NCI-H774 (cell line): ENCODE measurements around the gene PELI2.

ENCODE experiments used
- DNase-seq: peaks from one replicate; lab custom pipeline; 2025; lab: John Stamatoyannopoulos, UW

PELI2 gene

DNA sequence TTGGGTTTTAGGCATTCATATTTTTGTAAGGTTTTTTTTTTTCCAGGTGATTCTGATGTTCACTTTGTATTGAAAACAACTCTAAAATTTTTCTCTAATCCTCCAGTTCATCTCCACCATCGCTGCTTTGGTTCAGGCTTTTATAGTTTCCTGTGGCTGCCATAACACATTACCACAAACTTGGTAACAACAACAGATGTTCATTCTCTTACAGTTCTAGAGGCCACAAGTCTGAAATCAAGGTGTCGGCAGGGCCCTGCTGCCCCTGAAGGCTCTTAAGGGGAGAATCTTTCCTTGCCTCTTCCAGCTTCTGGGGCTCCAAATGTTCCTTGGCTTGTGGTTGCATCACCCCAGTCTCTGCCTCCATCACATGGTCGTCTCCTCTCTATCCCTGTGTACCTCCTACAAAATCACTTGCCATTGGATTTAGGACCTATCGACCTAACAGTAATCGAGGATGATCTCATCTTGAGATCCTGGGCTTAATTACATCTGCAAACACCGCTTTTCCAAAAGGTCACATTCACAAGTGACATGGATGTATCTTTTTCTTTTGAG, 55.2 kb downstream of the PELI2 start:
- no peak for DNase-seq

DNA sequence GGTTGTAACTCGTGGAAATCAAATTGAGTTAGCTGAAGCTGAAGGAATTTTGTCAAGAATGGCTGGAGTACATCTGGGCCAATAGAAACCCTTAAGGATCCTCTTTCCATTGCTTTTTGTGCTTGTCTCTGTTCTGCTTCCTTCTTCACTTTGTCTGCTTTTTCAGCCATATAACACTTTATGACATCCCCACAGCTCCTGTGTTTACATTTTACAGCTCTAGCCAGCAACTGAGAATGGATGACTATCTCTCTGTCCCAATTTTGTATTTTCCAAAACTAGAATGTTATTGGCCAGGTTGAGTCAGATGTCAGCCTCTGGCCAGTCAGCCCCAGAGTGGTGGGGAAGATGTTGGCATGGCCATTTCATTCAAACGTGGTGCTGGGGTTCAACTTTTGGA, 57.6 kb downstream of the PELI2 start:
- DNase-seq = no peak

DNA sequence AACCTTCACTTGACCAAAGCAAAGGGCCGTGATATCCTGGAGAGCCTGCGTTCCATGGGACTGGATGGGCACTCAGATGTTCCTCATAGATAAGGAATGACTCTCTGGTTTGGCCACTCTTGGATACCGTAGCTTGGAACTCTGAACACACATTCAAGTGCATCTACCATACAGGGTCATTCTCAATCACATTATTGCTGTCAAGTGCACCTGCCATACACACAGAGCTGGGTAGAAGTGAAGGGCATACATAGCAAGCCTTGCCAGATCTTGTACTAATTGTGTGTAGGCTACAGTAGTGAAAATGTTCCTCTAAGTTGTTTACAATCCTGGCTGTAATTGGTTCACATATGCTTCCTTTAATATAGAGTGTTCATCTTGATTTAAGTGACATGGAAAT, 58.3 kb downstream of the PELI2 start:
- no peak for DNase-seq

DNA sequence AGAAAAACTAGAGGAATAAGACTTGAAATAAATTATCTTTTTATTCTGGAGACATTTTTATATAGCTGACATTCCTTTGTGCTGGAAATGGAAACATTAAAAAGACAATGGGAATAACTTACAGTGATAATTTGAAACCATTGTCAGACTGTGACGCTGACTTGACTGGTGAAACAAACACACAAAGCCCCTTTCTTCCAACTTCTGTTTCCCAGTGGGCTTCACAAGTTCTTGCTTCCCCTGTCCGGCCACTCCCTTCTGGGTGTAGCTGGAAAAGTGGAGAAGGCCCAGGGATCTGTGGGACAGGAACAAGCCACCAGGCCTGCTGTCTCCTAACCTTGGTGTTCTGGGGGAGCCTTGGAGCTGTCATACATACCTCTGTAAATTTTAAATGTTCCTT, 58.8 kb downstream of the PELI2 start:
- DNase-seq = no peak

DNA sequence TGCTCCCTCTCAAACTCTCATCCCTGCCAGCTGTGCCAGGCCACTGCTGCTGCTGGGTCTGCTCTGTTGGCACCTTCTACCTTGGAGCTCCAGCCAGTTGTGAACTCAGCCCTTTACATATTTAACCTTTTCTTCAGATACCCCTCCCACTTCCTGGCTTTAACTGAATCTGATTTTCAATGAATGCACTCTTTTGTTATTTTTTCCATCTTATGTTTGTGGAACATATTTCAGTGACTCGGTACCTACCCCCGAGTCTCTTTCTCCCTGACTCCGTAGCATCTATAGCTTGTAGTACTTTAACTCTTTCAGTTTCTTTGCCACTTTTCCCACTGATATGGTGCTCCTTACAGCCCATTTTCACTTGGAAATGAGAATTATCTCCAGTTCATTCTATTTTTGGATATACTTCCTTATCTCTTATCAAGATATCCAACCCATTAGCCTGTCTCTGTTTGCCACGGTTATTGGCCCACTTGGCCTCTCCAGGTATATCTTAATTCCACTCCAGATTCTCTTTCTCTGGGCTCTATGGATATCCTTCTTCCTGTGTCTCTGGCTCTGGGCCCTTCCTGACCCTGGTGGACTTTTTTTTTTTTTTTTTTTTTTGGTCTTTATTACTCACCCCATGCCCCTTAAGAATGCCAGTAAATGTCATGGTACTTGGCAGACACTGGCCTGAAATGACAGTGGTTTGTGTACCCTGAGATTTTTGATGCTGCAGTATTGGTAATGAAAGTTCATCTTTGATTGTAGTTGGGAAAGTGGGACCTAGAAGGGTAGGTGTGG, 62.7 kb downstream of the PELI2 start:
- no peak for DNase-seq

DNA sequence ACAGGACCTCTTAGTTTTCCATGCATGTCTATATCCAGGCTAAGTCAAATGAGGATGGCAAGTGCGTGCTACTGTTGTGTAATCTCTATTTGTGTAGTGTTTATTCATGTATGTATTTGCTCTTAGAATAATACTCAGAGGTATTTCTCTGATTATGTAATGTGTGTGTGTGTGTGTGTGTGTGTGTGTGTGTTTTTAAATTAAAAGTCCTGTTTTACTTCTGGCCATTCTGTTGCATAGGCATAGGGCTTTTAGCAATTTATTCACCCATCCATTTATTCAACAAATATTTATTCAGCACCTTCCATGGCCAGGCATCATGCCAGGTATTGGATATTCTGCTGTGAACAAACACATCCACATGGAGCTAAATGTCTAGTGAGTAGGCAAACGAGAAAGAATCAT, 63.5 kb downstream of the PELI2 start:
- peak; percentile 83 for DNase-seq

DNA sequence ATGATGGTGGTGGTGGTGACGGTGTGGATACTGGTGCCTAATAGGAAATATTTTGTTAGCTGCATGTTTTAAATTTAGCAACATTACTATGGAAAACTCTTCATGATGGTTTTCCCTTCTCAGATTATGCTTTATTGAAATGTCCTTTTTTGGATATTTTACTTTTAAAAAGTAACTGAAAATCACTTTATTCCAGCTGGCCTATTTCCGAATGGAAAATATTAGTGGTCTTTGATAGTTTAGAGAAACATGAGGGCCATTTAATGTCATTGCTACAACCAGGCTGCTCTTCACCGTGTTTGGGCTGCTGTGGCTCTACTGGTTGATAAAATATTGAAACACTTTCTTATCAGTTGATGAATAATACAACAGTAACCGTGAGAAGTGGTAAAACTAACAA, 64.2 kb downstream of the PELI2 start:
- DNase-seq = no peak

DNA sequence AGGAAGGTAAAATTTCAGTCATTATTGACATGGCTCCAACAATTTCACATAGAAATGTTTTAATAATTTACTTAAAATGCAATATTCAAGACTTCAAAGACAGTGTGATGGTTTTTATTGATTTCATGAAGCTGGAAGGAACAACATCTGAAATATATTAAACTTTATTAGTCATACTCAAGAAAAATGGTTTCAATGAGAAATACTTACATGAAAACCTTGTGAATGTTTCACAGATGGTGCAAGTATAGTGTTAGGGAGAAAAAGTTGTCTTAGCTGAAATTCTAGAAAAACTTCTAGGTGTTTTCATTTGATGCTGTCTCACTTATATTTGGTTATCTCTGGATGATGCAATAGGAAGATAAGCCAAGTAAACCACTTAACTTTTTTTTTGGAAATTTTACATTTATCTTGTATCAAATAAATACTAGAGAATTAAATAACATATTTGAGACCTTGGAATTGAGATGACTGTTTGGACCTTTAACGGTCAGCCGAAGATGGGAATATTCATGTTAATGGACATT, 65.5 kb downstream of the PELI2 start:
- no peak for DNase-seq

DNA sequence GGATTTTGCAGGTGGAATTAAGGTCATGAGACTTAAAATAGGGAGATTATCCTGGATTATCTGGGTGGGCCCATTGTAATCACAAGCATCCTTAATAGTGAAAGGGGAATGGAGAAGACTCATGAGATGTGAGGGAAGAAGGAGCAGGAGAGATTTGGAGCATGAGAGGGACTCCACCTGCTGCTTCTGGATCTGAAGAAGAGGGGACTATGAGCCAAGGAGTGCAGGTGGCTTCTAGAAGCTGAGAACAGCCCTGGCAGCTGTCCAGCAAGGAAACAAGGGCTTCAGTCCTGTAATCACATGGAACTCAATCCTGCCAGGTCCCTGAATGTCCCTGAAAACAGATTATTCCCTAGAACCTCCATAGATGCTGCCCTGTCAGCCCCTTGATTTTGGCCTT, 67.8 kb downstream of the PELI2 start:
- no peak for DNase-seq

DNA sequence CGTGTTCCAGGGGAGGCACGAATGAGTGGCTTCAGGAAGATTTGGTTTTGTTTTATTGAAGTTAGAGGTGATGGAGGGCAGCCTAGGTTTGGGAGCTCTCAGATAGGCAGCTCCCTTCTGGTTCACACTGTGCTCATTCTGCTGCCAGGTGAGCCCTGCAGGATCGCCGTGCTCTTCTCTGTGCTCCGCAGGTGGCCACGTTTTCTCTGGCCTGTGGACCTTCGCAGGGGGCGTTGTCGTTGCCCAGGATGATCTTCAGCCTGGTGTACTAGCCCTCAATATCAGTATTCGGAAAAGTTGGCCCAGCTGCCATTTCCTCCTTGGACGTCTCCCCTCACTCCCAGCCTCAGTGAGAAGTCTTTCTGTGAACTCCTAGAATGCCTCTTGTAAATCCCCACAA, 69.5 kb downstream of the PELI2 start:
- DNase-seq = no peak

DNA sequence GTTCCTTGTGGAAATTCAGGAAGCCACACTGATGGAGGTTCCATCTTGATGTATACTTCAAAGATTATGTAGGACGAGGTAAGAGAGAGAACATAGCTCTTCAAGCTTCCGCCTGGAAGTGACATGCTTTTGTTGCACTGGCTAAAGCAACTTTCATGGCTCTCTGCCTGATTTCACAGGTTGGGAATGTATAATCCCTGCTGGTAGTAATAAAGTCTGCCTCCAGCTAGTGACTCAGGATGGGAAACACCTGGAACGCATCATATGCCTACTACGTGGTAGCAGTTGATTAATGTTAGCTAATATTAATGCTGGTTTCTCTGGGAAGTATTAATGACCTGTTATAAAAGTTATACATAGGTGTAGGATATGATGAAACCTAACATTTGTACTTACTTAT, 71.1 kb downstream of the PELI2 start:
- DNase-seq = no peak

DNA sequence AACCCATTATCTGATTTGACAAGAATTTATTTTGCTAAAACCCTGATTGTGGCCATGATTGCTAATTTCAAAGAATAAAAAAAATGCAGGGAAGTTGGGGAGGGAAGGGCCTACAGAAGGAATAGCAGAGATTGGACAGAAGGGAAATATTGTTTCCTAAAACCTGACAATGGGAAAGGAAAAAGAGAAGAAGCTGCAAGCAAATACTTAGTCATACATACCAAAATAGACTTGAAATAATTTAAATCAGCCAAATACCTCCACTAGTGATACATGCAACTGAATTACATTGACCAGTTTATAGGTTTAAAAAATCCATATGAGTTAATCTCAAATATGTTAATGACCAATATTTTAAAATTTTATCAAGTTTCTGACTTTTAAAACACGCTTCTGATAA, 75.1 kb downstream of the PELI2 start:
- DNase-seq = no peak

DNA sequence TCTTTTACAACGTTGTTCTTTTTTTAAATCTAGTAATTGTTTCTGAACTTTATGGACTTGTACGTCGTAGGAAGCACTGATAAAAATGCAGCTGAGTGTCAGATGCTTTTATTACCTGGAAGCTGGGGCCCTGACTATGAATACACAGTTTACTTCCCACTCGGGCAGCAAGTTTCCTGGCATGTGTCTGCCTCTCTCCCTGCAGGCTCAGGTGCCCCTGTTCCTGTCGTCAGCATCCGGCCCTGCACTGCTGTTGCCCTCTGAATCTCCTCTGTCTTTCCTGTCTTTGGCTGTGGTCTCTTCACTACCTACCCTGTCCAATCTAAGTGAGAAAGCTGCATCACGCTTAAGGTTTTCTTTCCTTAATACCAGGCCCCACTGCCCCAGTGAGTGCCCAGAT, 75.8 kb downstream of the PELI2 start:
- DNase-seq = no peak

DNA sequence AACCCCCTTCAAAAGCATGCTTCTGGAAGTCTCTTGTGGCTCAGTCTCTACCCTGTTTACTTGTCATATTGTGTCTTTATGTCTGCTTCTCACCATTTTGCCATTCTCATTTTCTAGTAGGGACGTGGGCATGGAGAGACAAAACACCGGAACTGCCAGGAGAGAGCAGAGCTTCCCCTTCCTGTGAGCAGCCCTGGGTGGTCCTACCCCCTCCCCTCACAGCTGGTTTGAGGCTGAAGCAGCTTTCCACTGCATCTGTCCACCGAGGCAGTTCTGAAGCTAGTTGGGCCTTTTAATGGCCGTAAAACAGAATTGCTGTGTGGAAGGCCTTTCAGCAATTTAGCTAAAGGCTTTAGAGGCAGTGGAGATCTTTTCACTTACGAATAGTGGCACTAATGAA, 77.0 kb downstream of the PELI2 start:
- no peak for DNase-seq

DNA sequence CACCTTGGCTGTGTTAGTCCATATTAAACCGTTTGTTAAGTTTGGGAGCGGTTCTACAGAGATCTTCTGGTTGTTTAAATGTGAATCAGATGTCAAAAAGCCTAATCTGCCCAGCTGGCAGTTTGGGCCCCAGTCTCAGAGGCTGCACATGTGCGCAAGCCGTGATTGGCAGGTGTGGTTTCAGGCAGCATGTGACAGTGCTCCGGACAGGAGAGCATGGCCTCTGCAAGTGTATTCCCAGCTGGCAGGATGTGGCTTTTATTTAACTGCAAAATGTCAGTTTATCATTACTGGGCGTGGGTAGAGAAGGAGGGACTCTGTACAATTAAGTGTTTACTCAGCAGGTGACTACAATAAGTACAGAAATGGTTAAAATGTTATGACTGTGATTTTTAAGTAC, 77.5 kb downstream of the PELI2 start:
- DNase-seq = peak; percentile 51

DNA sequence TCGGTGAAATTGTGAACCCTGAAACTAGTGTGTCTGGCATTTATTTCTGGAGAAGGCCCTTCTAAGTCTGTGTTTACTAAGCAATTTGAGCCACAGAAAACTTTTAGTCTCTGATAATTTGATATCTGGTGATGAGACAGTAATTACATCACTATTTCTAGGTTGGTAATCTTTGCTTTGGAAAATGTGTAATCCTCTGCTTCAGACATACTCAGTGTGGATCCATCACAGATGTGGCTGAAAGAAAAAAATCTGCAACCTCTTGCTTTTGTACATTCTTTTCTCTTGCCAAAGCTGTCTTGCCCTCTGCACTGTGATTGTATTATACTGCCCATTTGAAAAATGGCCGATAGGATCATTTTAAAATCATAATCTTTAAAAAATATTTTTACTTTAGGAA, 78.1 kb downstream of the PELI2 start:
- no peak for DNase-seq

DNA sequence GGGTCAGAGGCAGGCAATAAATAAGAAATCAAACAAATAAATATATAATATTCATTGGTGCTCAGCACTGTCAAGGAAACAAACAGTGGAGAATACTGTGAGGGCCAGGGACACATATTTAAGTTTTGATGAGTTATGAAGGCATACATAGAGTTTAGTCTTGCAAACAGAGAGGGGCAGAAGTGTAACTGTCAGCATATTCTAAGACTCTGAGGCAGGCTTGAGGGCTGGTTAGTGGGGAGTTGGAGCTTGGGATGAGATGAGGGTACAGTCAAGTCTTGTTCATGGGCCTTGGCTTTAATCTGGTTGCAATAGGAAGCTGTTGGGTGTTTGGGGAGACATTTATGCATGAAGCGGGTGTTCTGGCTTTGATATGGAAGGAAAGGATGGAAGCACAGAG, 78.9 kb downstream of the PELI2 start:
- no peak for DNase-seq

DNA sequence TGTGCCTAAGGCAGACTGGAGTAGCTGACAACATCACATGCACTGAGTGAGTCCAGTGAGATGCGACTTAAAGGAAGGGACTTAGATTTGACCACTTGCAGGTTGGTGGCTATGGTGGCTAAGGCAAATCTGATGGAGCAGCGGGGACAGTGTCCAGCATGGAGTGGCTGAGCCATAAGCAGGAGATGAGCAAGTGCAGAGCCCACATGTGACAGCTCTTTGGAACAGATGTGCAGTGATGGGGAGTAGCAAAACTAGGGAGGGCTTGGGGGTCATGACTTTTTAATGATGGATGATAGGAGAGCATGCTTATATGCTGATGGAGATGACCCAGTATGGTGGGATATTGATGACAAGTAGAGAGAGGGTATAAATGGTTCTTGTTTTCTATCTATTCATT, 80.2 kb downstream of the PELI2 start:
- DNase-seq = no peak

DNA sequence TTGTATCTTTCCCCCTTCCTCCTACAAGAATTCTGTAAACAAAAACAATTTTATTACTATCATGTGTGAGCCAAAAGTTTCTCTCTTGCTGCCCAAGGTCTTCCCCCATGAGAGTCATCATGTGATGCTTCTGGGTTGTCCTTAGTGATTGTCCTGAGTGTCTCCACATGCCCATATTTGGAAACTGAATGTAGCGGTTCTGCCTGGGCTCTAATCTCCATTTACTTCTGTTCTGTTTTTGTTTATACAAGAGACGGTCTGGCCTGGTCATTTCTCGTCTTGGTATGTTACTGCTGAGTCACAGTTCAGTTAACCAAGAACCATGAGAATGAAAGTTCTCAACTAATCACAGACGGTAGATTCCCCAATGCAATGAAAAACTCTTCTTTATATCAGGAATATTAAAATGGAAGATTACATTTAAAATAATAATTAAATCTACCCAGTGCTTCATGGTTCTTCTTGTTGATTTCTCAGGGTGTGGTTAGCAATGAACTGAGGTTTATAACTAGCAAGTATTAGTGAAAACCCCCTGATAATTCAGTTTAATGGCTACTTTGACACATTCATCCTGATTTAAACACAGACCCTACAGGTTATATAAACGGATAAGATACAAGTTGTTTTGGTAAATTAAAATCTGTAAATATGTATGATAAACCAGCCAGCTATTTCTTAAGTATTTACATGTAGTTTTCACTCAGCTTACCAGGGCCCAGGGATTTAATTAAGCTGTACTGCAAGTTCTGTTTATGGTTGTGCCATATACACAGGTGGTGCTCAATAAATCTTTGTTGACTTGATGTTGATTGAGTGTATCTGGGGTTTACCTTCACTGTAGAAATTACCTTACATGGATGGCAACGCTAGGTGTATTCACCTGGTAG, 81.1 kb downstream of the PELI2 start:
- DNase-seq = no peak

DNA sequence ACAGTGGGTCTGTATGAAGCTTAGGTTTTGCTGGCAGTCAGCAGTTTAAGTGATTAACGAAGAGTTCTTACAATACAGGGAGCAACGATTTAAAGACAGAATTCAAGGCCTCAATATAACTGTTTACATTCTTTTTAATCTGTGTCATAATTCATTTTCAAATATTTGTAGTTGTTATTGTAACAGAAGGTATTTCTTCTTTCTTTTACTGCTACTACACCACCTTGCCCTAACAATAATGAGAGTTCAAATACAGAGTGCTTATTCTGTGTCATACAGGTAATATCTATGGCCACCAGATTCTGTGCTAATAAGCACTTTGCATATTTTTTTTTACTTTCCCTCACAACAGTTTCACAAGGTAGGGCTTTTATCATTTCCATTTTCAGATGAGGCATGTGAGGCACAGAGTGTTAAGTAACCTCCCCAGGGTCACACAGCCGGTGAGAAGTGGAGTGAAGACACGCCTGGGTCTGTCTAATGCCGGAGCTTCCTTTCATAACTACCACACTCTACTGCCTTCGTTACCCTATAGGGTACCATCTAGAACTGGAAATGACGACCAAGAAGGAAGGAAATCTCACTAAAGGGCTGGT, 81.9 kb downstream of the PELI2 start:
- DNase-seq = no peak

DNA sequence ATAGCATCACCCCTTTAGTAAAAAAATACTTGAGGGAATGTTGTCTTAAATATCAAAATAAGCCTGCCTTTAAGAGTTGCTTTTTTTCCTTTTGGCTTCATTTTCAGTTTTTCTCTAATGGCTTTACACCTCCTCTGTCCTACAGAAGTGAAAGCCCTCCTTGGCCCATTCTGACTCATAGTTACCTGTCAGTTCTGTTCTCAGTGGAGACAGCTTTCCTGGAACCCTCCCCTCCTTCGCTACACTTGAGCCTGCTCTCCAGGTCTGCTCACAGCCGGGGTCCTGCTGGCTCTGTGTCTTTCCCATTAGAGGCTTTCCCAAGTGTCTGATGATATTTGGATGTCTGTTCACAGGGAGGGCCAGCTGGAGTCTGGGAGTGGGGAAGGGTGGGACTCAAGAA, 84.0 kb downstream of the PELI2 start:
- DNase-seq = no peak

DNA sequence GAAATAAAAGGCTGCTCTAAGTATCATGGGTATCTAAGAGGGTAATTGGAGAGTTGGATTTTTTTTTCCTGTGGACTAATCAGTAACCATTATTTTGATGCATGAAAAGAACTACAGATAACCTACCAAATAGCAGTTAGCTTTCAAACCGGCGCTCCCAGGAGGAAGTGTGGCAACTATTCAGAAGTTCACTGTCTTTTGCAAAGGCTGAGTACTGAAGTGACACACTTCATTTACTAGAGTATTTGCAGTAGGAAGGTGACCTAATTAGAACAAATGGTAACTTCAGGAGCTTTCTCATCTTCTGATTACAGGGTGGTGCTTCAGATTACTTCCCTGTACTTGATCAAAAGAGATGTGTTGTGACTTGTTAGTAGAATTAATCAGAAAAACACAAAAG, 87.7 kb downstream of the PELI2 start:
- DNase-seq = no peak

DNA sequence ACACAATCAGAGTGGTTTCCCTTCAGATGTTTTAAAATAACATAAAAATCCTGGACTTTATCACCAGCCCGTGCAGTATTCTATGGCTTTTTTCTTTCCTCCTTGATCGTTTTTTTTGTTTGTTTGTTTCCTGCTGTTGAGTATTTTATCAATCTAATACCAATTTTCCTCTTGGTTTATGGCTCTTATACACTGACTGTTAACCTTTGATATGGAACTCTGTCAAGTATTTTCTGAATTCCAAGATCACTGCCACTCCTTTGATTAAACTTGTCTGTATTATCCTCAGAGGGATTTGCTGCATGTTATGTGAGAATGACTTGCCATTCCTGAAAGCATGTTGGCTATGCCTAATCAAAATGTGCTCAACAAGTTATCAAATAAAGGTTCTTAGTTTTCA, 88.4 kb downstream of the PELI2 start:
- no peak for DNase-seq
